Mononuclear cell (primary cell): ENCODE data around the gene TMEM212. TPM values are rescaled to one million over a fixed set of nuclear protein-coding genes. Genes with fewer than 3 reads are reported as not detected.
A peak's percentile ranks its signal among the peaks of the same experiment; 100 is the strongest.

ENCODE experiments used
- H3K27me3 ChIP-seq: 2 replicates; pipeline ENCODE4 v1.6.0; 2011; ENCODE audit warnings: low read length, control low read depth; ENCODE audit not compliant: insufficient read depth
- H3K4me1 ChIP-seq: 2 replicates; pipeline ENCODE4 v1.5.1; 2011; ENCODE audit warnings: mild to moderate bottlenecking, low read length, control low read depth; ENCODE audit not compliant: insufficient read depth
- H3K4me3 ChIP-seq: 2 replicates; pipeline ENCODE4 v1.5.1; 2011; ENCODE audit warnings: mild to moderate bottlenecking, low read length, moderate library complexity
- H3K9me3 ChIP-seq: 2 replicates; pipeline ENCODE4 v1.5.1; 2011; ENCODE audit warnings: low read depth, mild to moderate bottlenecking, control low read depth, low read length
- total RNA-seq: library from RNA; depleted of rRNA; stranded (reverse); fragments of >200 nt; gene quantifications from one replicate; pipeline ENCODE4 v1.2.3, GENCODE V29; 2012

TMEM212 gene
- not detected for total RNA-seq

DNA sequence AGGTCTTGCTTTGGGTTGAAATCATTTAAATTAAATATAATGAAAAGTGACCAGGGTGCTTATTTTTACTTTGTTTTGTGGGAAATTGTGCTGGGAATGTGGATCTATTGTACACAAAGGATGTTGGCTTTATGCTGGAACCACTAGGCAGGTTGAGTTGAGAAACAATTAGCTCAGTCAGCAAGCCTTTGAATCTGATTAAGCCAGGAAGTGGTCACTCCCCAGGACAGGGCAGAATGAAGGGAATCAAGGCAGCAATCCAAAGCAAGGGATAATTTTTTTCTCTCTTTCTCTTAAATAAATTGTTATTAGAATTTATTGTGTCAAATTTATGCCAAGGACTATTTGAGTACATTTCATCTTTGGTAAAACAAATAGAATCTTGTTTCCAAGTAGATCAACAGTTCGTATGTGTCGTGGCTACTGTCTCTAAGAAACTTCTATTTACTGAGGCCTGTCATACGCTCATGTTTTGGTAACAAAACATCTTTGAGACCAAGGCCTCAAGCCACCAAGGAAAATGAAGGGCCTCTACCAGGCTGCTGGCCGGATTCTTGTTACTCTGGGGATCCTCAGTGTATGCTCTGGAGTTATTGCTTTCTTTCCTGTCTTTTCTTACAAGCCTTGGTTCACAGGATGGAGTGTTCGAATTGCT, at the start of gene TMEM212:
TSS of gene TMEM212 (plus strand) at position 486 of the 655 bp plus-strand sequence. CDS start at position 521, 35 bp downstream.
- Histone ChIP-seq H3K4me3 (no peak within 1 kb of the TSS), H3K4me1 (peaks cover 12% of the 10 kb centered on the region), H3K27me3 (no peaks in the 10 kb centered on the region), H3K9me3 (no peaks in the 10 kb centered on the region)

DNA sequence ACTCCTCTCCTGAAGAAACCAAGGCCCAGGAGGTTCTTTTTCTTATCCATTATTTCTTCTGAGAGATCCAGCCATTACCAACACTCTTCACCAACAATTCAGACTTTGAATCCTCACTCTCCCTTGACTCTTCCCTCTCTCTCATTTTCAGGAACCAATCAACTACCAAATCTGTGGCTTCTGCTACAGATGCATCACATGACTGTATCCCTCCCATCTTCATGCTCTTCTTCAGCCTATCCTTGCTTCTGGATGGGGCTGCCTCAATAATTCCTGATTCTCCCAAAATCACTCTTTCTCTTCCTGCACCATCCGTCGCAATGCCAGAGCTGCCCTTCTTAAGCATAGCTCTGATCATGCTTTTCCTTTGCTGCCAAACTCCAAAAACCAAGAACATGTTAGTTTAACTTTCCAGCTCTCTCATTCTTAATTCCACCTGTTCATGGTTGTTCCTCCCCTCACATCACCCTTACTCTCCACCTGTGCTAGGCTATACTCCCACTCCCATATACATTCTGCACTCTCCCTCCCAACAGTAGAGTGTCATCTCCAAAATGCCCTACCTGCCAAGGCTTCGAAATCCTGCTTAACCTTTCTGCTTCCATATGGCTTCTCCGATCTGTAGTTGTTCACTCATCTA, 46.4 kb upstream of the TMEM212 start:
- peaks cover 7% of the 10 kb centered on the region for H3K4me1 ChIP-seq
- no peaks in the 10 kb centered on the region for H3K9me3 ChIP-seq
- no peaks in the 10 kb centered on the region for H3K27me3 ChIP-seq
- no peak overlapping the region for H3K4me3 ChIP-seq

DNA sequence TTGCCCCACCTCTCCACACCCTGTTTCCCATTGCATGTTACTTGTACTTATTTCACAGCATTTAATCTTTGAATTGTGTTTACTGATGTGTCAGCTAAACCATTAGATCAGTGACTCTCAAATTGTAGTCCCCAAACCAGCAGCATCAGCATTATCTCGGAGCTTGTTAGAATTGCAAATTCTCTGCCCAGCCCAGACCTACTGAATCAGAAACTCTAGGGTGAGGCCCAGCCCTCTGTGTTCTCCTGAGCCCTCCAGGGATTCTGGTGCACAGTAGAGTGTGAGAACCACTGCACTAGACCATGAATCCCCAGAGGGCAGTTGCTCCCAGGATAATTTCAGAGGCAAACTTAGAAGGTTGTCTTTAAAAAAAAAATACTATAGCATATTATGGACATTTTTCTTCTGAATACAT, 45.9 kb upstream of the TMEM212 start:
- H3K9me3 ChIP-seq = no peaks in the 10 kb centered on the region
- no peak overlapping the region for H3K4me3 ChIP-seq
- peaks cover 7% of the 10 kb centered on the region for H3K4me1 ChIP-seq
- no peaks in the 10 kb centered on the region for H3K27me3 ChIP-seq

DNA sequence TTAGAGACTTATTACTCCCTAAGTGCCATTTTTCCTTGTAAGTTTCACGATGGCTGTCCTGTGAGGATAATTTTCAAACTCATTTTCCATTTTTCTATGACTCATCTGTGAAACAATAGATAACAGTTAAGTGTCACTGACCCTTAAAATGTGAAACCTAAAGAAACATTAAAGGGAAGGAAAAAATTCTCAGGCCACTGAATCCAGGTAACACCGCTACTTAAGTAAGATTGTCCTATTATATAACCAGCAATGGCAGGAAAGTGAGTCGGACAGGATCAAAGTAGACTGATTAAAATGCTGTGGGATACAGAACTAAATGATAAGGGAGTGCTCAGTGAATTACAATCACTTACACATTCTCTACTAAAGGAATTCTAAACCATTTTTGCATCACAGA, 45.3 kb upstream of the TMEM212 start:
- Histone ChIP-seq H3K4me1 (peaks cover 13% of the 10 kb centered on the region), H3K4me3 (no peak overlapping the region), H3K27me3 (no peaks in the 10 kb centered on the region), H3K9me3 (no peaks in the 10 kb centered on the region)

DNA sequence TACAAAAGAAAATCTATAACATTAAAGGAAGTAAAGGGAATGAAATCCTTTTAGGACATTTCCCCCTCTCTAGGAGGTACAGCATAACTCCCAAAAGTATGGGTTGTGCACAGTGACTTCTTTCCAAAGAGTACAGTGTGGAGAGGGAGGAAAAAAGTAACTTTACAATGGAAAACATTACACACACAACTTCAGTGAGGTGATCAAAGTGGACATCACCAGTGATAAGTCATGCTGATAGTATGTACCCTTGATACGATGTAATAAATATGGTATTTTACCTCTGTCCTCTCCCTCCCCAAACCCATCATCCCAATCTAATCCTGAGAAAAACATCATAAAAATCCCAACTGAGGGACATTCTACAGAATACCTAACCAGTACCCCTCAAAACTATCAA, 43.6 kb upstream of the TMEM212 start:
- H3K4me3 ChIP-seq = no peak overlapping the region
- H3K27me3 ChIP-seq = no peaks in the 10 kb centered on the region
- H3K4me1 ChIP-seq = peaks cover 20% of the 10 kb centered on the region
- no peaks in the 10 kb centered on the region for H3K9me3 ChIP-seq

DNA sequence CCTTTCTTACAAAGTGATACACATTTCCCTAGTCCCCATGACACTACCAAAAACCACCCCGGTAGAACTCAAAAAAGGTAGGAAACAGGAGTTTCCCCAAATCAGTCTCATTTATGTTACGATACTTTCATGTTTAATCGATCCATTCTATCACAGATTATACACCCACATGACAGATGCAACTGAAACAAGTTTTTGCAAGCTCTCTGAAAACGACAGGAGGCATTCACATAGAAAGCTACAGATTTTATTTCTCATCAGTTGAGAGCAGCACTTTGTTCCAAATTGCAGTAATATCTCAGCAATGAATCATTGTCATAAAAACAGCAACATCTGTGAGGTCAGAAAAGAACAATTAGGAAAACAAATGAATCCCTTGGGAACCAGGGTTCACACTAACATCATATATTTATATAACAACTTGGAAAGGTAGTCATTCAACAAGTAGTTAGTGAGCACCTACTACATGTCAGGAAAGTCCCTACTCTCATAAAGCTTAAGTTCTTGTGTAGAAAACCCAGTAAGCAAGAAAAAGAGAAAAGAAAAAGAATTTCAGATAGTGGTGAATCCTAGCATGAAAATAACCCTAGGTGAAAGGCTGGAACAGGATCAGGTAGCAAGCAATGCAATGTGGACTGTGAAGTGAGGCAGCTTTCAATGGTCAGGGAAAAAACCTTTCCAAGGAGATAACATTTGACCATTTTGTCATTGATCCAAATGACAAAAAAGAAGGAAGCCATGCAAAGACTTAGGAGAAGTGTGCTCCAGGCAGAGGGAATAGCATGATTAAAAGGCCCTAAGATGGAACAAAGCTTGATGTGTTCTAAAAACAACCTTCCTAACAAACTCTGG, 41.2 kb upstream of the TMEM212 start:
- peaks cover 38% of the 10 kb centered on the region for H3K4me1 ChIP-seq
- H3K27me3 ChIP-seq = no peaks in the 10 kb centered on the region
- no peaks in the 10 kb centered on the region for H3K9me3 ChIP-seq
- H3K4me3 ChIP-seq = no peak overlapping the region

DNA sequence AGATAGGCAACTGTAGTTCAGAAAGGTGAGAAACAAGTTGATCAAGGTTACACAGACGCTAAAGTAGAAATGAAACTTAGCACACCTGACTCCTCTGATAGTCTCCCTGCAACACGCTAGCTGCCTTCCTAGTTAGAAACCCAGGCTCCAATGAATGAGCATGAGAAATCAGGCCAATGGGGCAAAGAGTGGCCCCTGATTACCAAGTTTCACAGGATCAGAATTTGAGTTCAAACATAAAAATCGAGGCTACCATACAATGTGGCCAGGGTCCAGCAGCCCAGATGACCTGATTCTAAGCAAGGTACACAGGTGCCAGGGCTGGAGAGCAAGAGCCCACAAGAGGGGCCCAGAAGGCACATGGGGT, 40.6 kb upstream of the TMEM212 start:
- Histone ChIP-seq H3K4me1 (peaks cover 40% of the 10 kb centered on the region), H3K9me3 (no peaks in the 10 kb centered on the region), H3K4me3 (no peak overlapping the region), H3K27me3 (no peaks in the 10 kb centered on the region)

DNA sequence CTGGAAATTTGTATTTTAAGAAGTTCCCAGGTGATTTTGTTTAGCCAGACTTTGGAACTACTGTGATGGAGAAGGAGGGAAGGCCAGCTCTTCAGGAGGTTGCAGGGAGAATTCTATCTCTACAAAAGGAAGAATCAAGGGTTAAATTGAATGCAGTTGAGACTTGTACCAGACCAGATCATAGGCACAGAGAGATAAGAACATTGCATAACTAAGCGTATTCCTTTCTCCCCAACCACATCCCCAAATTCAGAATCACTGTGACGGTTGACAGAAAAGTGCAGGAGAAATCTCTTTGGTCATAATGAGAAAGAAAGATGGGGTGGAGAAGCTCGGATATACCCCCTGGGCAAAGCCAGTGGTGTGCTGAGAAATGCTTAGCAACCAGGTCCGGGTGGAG, 40.1 kb upstream of the TMEM212 start:
- no peaks in the 10 kb centered on the region for H3K9me3 ChIP-seq
- peaks cover 40% of the 10 kb centered on the region for H3K4me1 ChIP-seq
- H3K4me3 ChIP-seq = no peak overlapping the region
- H3K27me3 ChIP-seq = no peaks in the 10 kb centered on the region

DNA sequence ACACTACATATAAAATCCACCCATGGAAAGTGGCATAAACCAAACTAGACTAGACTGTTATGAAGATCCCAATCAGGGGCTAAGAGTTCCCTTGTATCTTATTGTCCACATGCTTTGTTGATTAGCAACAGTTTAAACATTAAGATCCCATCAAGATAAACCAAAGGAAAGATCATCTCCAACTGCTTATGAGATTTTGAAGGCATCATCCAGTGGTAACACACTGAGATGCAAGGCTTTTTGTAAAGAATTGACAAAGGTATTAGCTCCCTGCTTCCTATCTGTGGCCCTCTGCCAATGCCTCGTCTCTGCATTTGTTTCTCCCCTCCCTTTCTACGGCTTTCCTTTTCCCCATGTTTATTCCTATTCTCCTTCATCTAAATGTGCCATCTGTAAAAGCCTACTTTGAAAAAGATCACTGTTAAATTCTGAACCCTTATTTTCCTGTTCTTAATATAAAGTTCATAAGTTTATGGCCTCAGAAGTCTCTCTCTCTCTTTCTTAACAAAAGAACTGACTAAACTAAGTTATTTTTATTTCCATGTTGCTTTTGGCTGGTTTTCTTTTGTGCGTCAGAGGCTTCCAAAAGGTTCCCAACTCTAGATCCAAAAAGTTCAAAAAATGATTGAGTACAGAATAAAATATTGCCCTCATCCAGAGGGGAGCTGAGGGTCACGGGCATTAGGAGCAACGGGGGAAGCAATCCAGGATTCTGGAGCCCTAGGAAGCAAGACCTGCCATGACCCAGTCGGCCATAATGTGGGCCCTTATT, 38.3 kb upstream of the TMEM212 start:
- Histone ChIP-seq H3K4me1 (peaks cover 47% of the 10 kb centered on the region), H3K9me3 (no peaks in the 10 kb centered on the region), H3K4me3 (no peak overlapping the region), H3K27me3 (no peaks in the 10 kb centered on the region)

DNA sequence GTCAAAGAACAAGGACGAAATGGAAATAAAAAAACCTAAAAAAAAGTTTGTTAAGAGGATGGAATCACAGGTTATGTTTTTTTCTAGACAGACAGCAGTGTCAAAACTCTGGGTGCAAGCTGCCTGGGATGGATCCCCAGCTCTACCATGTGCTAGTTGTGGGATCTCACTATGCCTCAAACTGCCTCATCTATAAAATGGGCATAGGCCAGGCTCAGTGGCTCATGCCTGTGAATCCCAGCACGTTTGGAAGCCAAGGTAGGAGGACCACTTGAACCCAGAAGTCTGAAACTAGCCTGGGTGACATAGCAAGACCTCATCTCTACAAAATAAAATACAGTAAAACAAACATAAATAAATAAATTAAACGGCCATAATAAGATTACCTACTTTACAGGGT, 37.5 kb upstream of the TMEM212 start:
- no peaks in the 10 kb centered on the region for H3K9me3 ChIP-seq
- H3K4me3 ChIP-seq = no peak overlapping the region
- H3K4me1 ChIP-seq = peaks cover 50% of the 10 kb centered on the region
- no peaks in the 10 kb centered on the region for H3K27me3 ChIP-seq

DNA sequence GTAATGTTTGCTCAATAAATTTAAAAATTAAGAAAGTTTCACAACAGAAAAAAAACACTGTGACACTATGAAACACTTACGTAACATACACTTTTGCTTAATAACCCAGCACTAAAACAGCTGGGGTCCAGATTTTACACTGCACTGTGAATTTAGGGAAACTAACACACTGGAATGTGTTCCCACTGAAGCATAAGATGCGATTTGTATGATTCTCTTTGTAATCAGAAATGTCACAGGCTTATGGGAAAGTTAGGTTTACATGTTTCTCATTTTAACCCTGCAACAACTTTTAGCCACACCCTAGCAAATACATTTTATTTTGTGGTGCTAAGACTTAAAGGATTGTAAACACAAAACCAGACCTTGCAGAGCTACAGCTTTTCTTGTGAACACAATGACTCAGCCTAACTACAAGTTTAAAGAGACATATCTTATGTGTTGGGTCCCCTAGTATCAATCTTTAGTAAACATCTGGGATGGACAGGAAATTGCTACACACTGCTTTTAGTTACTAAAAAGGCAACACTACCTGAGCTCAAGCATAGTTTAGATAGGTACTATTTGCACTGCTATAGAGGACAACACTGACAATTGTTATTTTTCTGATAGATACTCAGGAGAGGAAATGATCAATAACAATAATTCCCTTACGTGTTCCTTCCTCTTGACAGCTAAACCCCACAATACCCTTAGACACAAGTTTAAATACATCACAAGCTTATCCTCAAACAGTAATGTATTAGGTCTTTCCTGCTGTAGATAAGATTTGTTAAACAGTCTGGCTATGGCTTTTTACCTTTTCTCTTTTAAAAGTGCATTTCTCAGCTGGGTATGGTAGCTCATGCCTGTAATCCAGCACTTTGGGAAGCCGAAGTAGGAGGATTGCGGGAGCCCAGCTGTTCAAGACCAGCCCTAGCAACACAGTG, 36.7 kb upstream of the TMEM212 start:
- Histone ChIP-seq H3K9me3 (no peaks in the 10 kb centered on the region), H3K4me3 (no peak overlapping the region), H3K4me1 (peaks cover 51% of the 10 kb centered on the region), H3K27me3 (peaks cover 6% of the 10 kb centered on the region)

DNA sequence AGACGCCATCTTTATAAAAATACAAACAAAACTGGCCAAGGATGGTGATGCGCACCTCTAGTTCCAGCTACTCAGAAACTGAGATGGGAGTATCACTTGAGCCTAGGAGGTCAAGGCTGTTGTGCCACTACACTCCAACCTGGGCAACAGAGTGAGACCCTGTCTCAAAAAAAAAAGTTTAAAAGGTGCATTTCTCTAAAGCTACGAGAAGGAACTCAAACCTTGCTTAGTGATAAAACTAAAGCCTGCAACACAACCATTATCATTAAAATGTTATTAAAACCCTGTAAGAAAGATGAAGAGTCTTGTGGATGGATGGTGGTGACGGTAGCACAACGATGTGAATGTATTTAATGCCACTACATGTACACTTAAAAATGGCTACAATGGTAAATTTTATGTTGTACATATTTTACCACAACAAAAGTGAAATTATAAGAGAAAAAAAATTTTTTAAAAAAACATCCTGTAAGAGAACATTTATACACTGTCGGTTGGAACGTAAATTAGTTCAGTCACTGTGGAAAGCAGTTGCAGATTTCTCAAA, 35.9 kb upstream of the TMEM212 start:
- H3K27me3 ChIP-seq = peaks cover 8% of the 10 kb centered on the region
- H3K4me1 ChIP-seq = peaks cover 53% of the 10 kb centered on the region
- no peaks in the 10 kb centered on the region for H3K9me3 ChIP-seq
- no peak overlapping the region for H3K4me3 ChIP-seq

DNA sequence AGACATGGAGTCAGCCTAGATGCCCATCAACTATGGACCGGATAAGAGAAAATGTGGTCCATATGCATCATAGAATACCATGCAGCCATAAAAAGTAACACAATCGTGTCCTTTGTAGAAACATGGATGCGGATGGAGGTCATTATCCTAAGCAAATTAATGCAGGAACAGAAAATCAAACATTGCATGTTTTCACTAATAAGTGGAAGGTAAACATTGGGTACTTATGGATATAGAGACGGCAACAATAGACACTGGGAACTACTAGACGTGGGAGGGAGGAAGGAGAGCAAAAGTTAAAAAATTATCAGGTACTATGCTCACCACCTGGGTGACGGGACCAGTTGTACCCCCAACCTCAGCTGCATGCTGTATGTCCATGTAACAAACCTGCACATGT, 35.3 kb upstream of the TMEM212 start:
- H3K27me3 ChIP-seq = peaks cover 8% of the 10 kb centered on the region
- H3K9me3 ChIP-seq = no peaks in the 10 kb centered on the region
- H3K4me1 ChIP-seq = peaks cover 48% of the 10 kb centered on the region
- H3K4me3 ChIP-seq = no peak overlapping the region

DNA sequence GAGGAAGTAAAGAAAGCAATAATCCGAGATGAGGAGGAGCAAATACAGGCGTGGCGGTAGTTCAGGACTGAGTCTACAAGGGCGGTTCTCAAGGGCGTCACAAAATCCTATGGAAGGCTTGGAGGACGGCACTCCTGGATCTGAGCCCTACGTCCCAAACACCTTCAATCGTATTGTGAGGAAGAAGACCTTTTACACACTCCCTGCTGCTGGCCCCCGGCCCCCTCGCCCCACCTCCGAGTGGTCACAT, 33.6 kb upstream of the TMEM212 start:
- H3K4me3 ChIP-seq = peak overlapping the region; percentile 62
- H3K9me3 ChIP-seq = no peaks in the 10 kb centered on the region
- peaks cover 8% of the 10 kb centered on the region for H3K27me3 ChIP-seq
- peaks cover 48% of the 10 kb centered on the region for H3K4me1 ChIP-seq
